Measurements from ENCODE around the gene RHOXF2.
A peak's percentile ranks its signal among the peaks of the same experiment; 100 is the strongest.
"Not testable (repeated sequence)": the region's sequence is repeated elsewhere in the genome, so short reads cannot be mapped to it uniquely, and the experiment has no call there.

RHOXF2 gene

GRCh38 chrX:120145295-120145925 lies 13.0 kb upstream of the RHOXF2 start:
- Histone ChIP-seq H3K27ac (ENCODE audit: low read depth, low read length) (no peak overlapping the region), H2BK5ac (ENCODE audit: low read depth, low read length, poor library complexity) (no peak overlapping the region), H2BK12ac (ENCODE audit: low read length) (no peak overlapping the region), H3K9me3 (ENCODE audit: insufficient read depth, low read depth, low read length) (peaks cover 9% of the 10 kb centered on the region), H2AK5ac (ENCODE audit: low read length) (peak overlapping the region; percentile 37), H3K18ac (ENCODE audit: low read length) (no peak overlapping the region), H4K91ac (ENCODE audit: low read depth, low read length) (no peak overlapping the region), H3K23ac (ENCODE audit: low read length) (no peak overlapping the region), H3K36me3 (ENCODE audit: control insufficient read depth in 1 of 2, insufficient read depth in 2 of 2, low read length in 2 of 2) (peaks cover 0 to 3% of the 10 kb centered on the region in 2 experiments), H2BK120ac (ENCODE audit: insufficient read depth, low read length, poor library complexity) (no peak overlapping the region), H3K79me2 (ENCODE audit: control insufficient read depth, insufficient read depth, low read length, poor library complexity) (no peaks in the 10 kb centered on the region), H3K9ac (ENCODE audit: low read length) (no peak overlapping the region), H4K8ac (ENCODE audit: low read depth, low read length) (no peak overlapping the region), H3K4ac (ENCODE audit: low read depth, low read length) (no peak overlapping the region), H2AFZ (ENCODE audit: insufficient read depth, low read length, poor library complexity) (no peak overlapping the region), H3K27me3 (ENCODE audit: insufficient read depth, low read length) (no peaks in the 10 kb centered on the region), H3K4me3 (ENCODE audit: low read depth, low read length) (no peak overlapping the region), H3K4me2 (ENCODE audit: low read length) (no peak overlapping the region), H3K4me1 (ENCODE audit: control insufficient read depth in 1 of 2, insufficient read depth in 2 of 2, low read length in 2 of 2) (peaks cover 0 to 5% of the 10 kb centered on the region in 2 experiments), H3K14ac (ENCODE audit: low read length) (no peak overlapping the region), H4K12ac (ENCODE audit: low read depth, low read length) (no peak overlapping the region), H3K79me1 (ENCODE audit: low read length) (no peaks in the 10 kb centered on the region)
- DNase-seq, result no peak
- no CpG with 5 or more reads among the region's 4 CpGs for WGBS (ENCODE audit: extremely low coverage, insufficient coverage, insufficient read length)

GRCh38 chrX:120146323-120146722 lies 12.1 kb upstream of the RHOXF2 start:
- H3K4me2 ChIP-seq (ENCODE audit: low read length); H2AFZ ChIP-seq (ENCODE audit: insufficient read depth, low read length, poor library complexity); H4K12ac ChIP-seq (ENCODE audit: low read depth, low read length); H3K4ac ChIP-seq (ENCODE audit: low read depth, low read length); H4K8ac ChIP-seq (ENCODE audit: low read depth, low read length); H3K79me2 ChIP-seq (ENCODE audit: control insufficient read depth, insufficient read depth, low read length, poor library complexity); H2BK5ac ChIP-seq (ENCODE audit: low read depth, low read length, poor library complexity); H3K9me3 ChIP-seq (ENCODE audit: insufficient read depth, low read depth, low read length); H3K23ac ChIP-seq (ENCODE audit: low read length); H3K36me3 ChIP-seq (ENCODE audit: control insufficient read depth in 1 of 2, insufficient read depth in 2 of 2, low read length in 2 of 2); H2AK5ac ChIP-seq (ENCODE audit: low read length); H3K18ac ChIP-seq (ENCODE audit: low read length); H3K9ac ChIP-seq (ENCODE audit: low read length); H3K79me1 ChIP-seq (ENCODE audit: low read length); H3K4me1 ChIP-seq (ENCODE audit: control insufficient read depth in 1 of 2, insufficient read depth in 2 of 2, low read length in 2 of 2); DNase-seq; H3K4me3 ChIP-seq (ENCODE audit: low read depth, low read length); H3K14ac ChIP-seq (ENCODE audit: low read length); H2BK12ac ChIP-seq (ENCODE audit: low read length); H3K27me3 ChIP-seq (ENCODE audit: insufficient read depth, low read length); H3K27ac ChIP-seq (ENCODE audit: low read depth, low read length); H2BK120ac ChIP-seq (ENCODE audit: insufficient read depth, low read length, poor library complexity); H4K91ac ChIP-seq (ENCODE audit: low read depth, low read length): not testable (repeated sequence)
- WGBS (ENCODE audit: extremely low coverage, insufficient coverage, insufficient read length), result no CpG with 5 or more reads among the region's 1 CpG

- Histone ChIP-seq H3K4me1 (ENCODE audit: control insufficient read depth in 1 of 2, insufficient read depth in 2 of 2, low read length in 2 of 2) (peaks cover 0 to 5% of the 10 kb centered on the region in 2 experiments), H2AK5ac (ENCODE audit: low read length) (no peak overlapping the region), H4K8ac (ENCODE audit: low read depth, low read length) (no peak overlapping the region), H3K9ac (ENCODE audit: low read length) (no peak overlapping the region), H3K36me3 (ENCODE audit: control insufficient read depth in 1 of 2, insufficient read depth in 2 of 2, low read length in 2 of 2) (peaks cover 0 to 3% of the 10 kb centered on the region in 2 experiments), H3K27me3 (ENCODE audit: insufficient read depth, low read length) (no peaks in the 10 kb centered on the region), H4K12ac (ENCODE audit: low read depth, low read length) (no peak overlapping the region), H3K79me1 (ENCODE audit: low read length) (no peaks in the 10 kb centered on the region), H2BK120ac (ENCODE audit: insufficient read depth, low read length, poor library complexity) (no peak overlapping the region), H3K14ac (ENCODE audit: low read length) (no peak overlapping the region), H3K23ac (ENCODE audit: low read length) (no peak overlapping the region), H3K4ac (ENCODE audit: low read depth, low read length) (no peak overlapping the region), H3K4me3 (ENCODE audit: low read depth, low read length) (no peak overlapping the region), H2AFZ (ENCODE audit: insufficient read depth, low read length, poor library complexity) (no peak overlapping the region), H3K9me3 (ENCODE audit: insufficient read depth, low read depth, low read length) (peaks cover 9% of the 10 kb centered on the region), H3K79me2 (ENCODE audit: control insufficient read depth, insufficient read depth, low read length, poor library complexity) (no peaks in the 10 kb centered on the region), H4K91ac (ENCODE audit: low read depth, low read length) (no peak overlapping the region), H2BK5ac (ENCODE audit: low read depth, low read length, poor library complexity) (no peak overlapping the region), H3K18ac (ENCODE audit: low read length) (no peak overlapping the region), H3K4me2 (ENCODE audit: low read length) (no peak overlapping the region), H3K27ac (ENCODE audit: low read depth, low read length) (no peak overlapping the region), H2BK12ac (ENCODE audit: low read length) (no peak overlapping the region)
- no peak for DNase-seq
- WGBS (ENCODE audit: extremely low coverage, insufficient coverage, insufficient read length), result no CpG with 5 or more reads among the region's 8 CpGs
Observed at GRCh38 chrX:120147537-120147936, 10.9 kb upstream of the RHOXF2 start.

- not testable (repeated sequence) for H2BK12ac ChIP-seq (ENCODE audit: low read length); H3K36me3 ChIP-seq (ENCODE audit: control insufficient read depth in 1 of 2, insufficient read depth in 2 of 2, low read length in 2 of 2); H3K27ac ChIP-seq (ENCODE audit: low read depth, low read length); H4K8ac ChIP-seq (ENCODE audit: low read depth, low read length); H3K14ac ChIP-seq (ENCODE audit: low read length); H3K9me3 ChIP-seq (ENCODE audit: insufficient read depth, low read depth, low read length); H3K4me3 ChIP-seq (ENCODE audit: low read depth, low read length); H2AFZ ChIP-seq (ENCODE audit: insufficient read depth, low read length, poor library complexity); H3K4me2 ChIP-seq (ENCODE audit: low read length); H3K23ac ChIP-seq (ENCODE audit: low read length); H3K79me2 ChIP-seq (ENCODE audit: control insufficient read depth, insufficient read depth, low read length, poor library complexity); H3K9ac ChIP-seq (ENCODE audit: low read length); H3K27me3 ChIP-seq (ENCODE audit: insufficient read depth, low read length); H4K91ac ChIP-seq (ENCODE audit: low read depth, low read length); H2BK5ac ChIP-seq (ENCODE audit: low read depth, low read length, poor library complexity); H4K12ac ChIP-seq (ENCODE audit: low read depth, low read length); H3K4ac ChIP-seq (ENCODE audit: low read depth, low read length); H3K4me1 ChIP-seq (ENCODE audit: control insufficient read depth in 1 of 2, insufficient read depth in 2 of 2, low read length in 2 of 2); H2BK120ac ChIP-seq (ENCODE audit: insufficient read depth, low read length, poor library complexity); H3K79me1 ChIP-seq (ENCODE audit: low read length); DNase-seq; H2AK5ac ChIP-seq (ENCODE audit: low read length); H3K18ac ChIP-seq (ENCODE audit: low read length)
- WGBS (ENCODE audit: extremely low coverage, insufficient coverage, insufficient read length), result no CpG with 5 or more reads among the region's 12 CpGs
Observed at GRCh38 chrX:120150109-120150744, 8.2 kb upstream of the RHOXF2 start.
